ENCODE results near the gene EIF4B. TPM values are rescaled to one million over a fixed set of nuclear protein-coding genes. Genes with fewer than 3 reads are reported as not detected.
"Not testable (repeated sequence)": the region's sequence is repeated elsewhere in the genome, so short reads cannot be mapped to it uniquely, and the experiment has no call there.

Gene EIF4B
- total and polyA plus RNA-seq, 2 of the 8 experiments (the other 6 are each of a cell fraction or from before 2014, with no cell fraction given): 269 to 816 TPM

DNA sequence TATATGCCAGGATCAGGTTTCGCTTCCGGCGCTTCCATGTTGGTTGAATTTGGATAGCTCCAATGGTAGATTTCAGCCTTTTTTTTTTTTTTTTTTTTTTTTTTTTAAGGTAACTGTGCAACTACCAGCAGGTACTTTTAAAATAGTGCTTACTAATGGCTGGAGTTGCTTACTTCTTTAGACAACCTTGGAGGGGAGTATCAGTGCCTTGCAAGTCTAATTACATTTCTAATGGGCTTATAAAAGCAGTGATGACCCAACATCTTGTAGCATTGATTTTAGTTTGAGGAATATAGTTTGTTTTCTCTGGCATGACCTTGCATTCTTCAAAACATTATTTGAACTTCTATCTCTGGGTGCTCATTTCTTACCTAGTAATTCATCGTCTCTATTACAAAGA, 1.1 kb downstream of the EIF4B start (continued):
- TF ChIP-seq SAP30 (IDR thresholded peaks at IDR 0.05; ENCODE audit: insufficient read depth, insufficient replicate concordance, low read length) (no peak), JUN (IDR thresholded peaks at IDR 0.05; ENCODE audit: low read depth, low read length) (no peak)
- TF ChIP-seq, protein P1, sequence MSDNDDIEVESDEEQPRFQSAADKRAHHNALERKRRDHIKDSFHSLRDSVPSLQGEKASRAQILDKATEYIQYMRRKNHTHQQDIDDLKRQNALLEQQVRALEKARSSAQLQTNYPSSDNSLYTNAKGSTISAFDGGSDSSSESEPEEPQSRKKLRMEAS (IDR thresholded peaks at IDR 0.05): no peak

DNA sequence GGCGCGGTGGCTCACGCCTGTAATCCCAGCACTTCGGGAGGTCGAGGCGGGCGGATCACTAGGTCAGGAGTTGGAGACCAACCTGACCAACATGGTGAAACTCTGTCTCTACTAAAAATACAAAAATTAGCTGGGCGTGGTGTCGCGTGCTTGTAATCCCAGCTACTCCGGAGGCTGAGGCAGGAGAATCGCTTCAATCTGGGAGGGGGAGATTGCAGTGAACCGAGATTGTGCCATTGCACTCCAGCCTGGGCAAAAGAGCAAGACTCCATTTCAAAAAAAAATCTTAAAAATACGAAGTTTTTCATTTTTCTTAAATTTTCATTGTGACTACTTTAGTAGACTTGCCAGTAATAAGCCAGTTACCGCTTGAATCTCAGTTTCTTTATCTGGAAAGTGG, 2.5 kb downstream of the EIF4B start:
- H3K4me3 ChIP-seq (ENCODE audit: extremely low read depth in 1 of 4, insufficient read depth in 2 of 4, low read depth in 3 of 4, low read length in 4 of 4): peak overlapping the region in 2 of 4 experiments; percentile 87 to 93; a peak in 2 of 8 replicates

More for the DNA sequence above, 2.5 kb downstream of the EIF4B start:
- not testable (repeated sequence) for H3K18ac ChIP-seq (ENCODE audit: extremely low read depth, low read length); H4K91ac ChIP-seq (replicated peaks; ENCODE audit: insufficient read length, low read length); H3K79me1 ChIP-seq (ENCODE audit: low read depth, low read length); H3K4ac ChIP-seq (replicated peaks; ENCODE audit: insufficient read length, low read depth, low read length); H4K5ac ChIP-seq (ENCODE audit: insufficient read length, low read depth, low read length); H2BK5ac ChIP-seq (ENCODE audit: low read depth, low read length); H4K8ac ChIP-seq (ENCODE audit: extremely low read depth, insufficient read depth, low read length); H2BK20ac ChIP-seq (ENCODE audit: low read length); H2AFZ ChIP-seq (ENCODE audit: low read length); H2AK5ac ChIP-seq (ENCODE audit: low read depth, low read length); DNase-seq (ENCODE audit: low read depth in 1 of 2, low spot score in 2 of 2); FAIRE-seq; H3K27ac ChIP-seq (ENCODE audit: low read depth, low read length); H3K9ac ChIP-seq (replicated peaks in 1 of 4; ENCODE audit: extremely low read depth in 1 of 4, low read depth in 3 of 4, low read length in 3 of 4); H2BK120ac ChIP-seq (replicated peaks; ENCODE audit: low read depth, low read length); H3K9me3 ChIP-seq (ENCODE audit: insufficient read depth in 2 of 2, low read depth in 1 of 2, low read length in 1 of 2); H2BK15ac ChIP-seq (ENCODE audit: low read length); H3K23ac ChIP-seq (ENCODE audit: insufficient read length); H3K14ac ChIP-seq (ENCODE audit: insufficient read length); H3K56ac ChIP-seq (replicated peaks; ENCODE audit: insufficient read length, low read depth, low read length); H2BK12ac ChIP-seq (ENCODE audit: low read depth, low read length); H3K27me3 ChIP-seq (replicated peaks in 1 of 4; ENCODE audit: control insufficient read depth in 3 of 4, extremely low read depth in 1 of 4, insufficient read depth in 3 of 4, low read length in 3 of 4)
- CTCF ChIA-PET (ENCODE audit: partially characterized antibody): interaction anchor here (1.0 kb wide), 1 partner anchor 45 kb away, joined by 3 read pairs; no protein-coding TSS in a partner anchor
- POLR2A ChIA-PET (ENCODE audit: partially characterized antibody): interaction anchor here (1.0 to 15.4 kb wide), 4 partner anchors 8 to 30 kb away, joined by 3 to 711 read pairs (median 56); partner anchors contain the start of gene TNS2
- H3K23me2 ChIP-seq (ENCODE audit: low read depth, low read length): peaks cover 10% of the 10 kb centered on the region; the same call in 1 of the 2 replicates
- H3K79me2 ChIP-seq (ENCODE audit: control insufficient read depth in 1 of 2, insufficient read depth in 2 of 2, low read length in 2 of 2): peaks cover 65 to 76% of the 10 kb centered on the region in 2 experiments
- peak overlapping the region; percentile 71 for H3K4me2 ChIP-seq (ENCODE audit: insufficient read depth in 1 of 2, low read depth in 2 of 2, low read length in 2 of 2)
- peaks cover 1 to 35% (median 3%) of the 10 kb centered on the region in 4 experiments; a peak in 4 of 8 replicates for H3K36me3 ChIP-seq (ENCODE audit: control insufficient read depth in 2 of 4, insufficient read depth in 4 of 4, low read length in 3 of 4)
- WGBS, 2 experiments (ENCODE audit: extremely low coverage in 1 of 2, insufficient coverage in 1 of 2, insufficient read length in 1 of 2, insufficient replicate concordance in 2 of 2, low coverage in 1 of 2, low lambda C conversion rate in 2 of 2, missing lambda C conversion rate in 1 of 2): 93% methylated on average over 15 of the region's 15 CpGs; no CpG with 5 or more reads in 1 of the 2 experiments
- H3K4me1 ChIP-seq (replicated peaks in 1 of 4; ENCODE audit: control insufficient read depth in 3 of 4, insufficient read depth in 4 of 4, low read length in 3 of 4): peaks cover 0 to 12% (median 6%) of the 10 kb centered on the region in 4 experiments; a peak in 4 of 7 replicates
- peaks cover 19 to 21% of the 10 kb centered on the region in 2 experiments for H4K20me1 ChIP-seq (replicated peaks in 1 of 2; ENCODE audit: control insufficient read depth in 1 of 2, insufficient read depth in 2 of 2, low read length in 2 of 2)
